GM11168 (cell line): ENCODE measurements around the gene CELF4.

Experiments used
- in situ Hi-C: fragments of 300-500 bp; cut with MboI; formaldehyde crosslinking; loops from one replicate; pipeline ENCODE4 v1.12.0; 2022; ENCODE audit warnings: low sequenced_read_pairs; ENCODE audit not compliant: unreplicated experiment

The CELF4 gene

GRCh38 chr18:37529863-37530262, 35.7 kb downstream of the CELF4 start:
- in situ Hi-C loops: no loop called here

- in situ Hi-C loops: no loop called here
These were observed 36.3 kb downstream of the CELF4 start for GRCh38 chr18:37529296-37529695.

DNA sequence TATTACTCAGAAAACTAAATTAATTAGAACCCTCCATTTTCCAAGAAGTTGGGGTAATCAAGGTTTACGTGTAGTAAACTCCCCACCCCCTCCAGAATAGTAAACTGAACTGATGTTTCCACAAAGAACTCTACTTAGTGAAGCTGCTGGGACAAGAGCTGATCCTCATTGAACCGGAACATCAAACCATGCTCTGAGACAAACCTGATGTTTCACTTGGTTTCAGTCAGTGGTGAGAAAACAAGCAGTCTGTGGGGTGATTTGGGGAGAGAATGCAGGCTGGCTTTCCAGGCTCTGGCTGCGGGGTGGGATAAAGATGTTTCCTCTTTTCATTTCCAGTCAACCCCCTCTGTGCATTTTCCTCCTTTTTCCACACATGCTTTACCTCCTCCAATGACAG, 38.2 kb downstream of the CELF4 start:
- in situ Hi-C loops: no loop called here

DNA sequence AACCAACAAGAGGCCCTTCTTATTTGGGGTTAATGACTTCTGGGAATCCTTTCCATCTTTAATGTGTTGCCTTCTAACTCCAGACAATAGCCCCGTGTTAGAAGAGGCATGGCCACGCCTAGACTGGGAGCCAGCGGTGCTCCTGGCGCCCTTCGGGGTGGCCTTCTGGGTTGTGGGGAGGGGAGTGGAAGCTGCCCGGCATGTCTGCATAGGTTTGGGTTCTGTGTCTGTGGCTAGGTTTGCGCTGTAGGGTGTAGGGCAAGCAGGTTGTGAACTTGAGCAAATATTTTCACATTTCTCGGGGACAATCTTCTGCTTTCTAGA, 40.4 kb downstream of the CELF4 start:
- in situ Hi-C loops: no loop called here

GRCh38 chr18:37524498-37525261, 40.9 kb downstream of the CELF4 start:
- in situ Hi-C loops: no loop called here

GRCh38 chr18:37524139-37524497, 41.5 kb downstream of the CELF4 start:
- in situ Hi-C loops: no loop called here

DNA sequence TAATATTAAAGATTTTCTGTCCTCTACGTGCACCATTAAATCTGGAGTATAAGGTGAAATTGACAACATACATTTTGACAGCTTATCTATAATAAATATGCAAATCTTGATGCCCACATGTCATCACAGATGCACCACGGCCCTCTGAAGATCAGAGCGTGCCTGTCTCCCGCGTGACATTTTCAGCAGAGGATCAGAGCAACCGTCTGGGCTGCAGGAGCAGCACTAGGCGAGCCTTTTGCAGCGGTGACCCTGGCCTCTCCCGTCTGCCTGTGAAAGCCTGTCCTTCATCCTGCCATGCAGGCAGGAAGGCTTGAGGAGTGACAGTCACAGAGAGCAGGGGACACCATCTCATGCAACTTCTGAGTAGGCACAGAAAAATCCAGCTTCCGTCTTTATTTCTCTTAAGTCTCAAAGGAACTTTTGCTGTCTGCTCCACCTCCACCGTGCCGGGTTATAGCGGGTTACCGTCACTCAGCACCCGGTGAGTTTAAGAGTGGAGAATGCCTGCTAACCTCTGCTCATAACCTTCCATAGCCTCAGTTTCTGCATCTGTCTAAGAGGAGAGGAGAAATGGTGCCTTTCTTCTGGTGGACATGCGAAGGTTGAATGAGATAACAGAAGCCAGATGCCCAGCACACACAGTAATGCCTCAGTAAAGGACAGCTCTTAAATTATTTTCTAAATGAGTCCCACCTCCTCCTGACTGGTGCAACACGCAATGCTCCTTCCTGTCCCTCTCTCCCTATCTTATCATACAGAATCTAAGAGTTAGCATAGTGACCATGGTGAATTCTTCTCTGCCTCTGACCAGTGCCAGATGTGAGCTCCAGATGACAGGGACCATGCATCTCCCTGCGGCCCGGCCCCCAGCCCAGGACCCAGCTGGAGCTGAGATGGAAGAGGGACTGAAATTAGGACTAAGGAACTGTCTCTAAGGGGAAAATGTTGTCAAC, 43.8 kb downstream of the CELF4 start:
- in situ Hi-C loops: no loop called here

- in situ Hi-C loops: no loop called here
These were observed 45.1 kb downstream of the CELF4 start for GRCh38 chr18:37520508-37520907.

DNA sequence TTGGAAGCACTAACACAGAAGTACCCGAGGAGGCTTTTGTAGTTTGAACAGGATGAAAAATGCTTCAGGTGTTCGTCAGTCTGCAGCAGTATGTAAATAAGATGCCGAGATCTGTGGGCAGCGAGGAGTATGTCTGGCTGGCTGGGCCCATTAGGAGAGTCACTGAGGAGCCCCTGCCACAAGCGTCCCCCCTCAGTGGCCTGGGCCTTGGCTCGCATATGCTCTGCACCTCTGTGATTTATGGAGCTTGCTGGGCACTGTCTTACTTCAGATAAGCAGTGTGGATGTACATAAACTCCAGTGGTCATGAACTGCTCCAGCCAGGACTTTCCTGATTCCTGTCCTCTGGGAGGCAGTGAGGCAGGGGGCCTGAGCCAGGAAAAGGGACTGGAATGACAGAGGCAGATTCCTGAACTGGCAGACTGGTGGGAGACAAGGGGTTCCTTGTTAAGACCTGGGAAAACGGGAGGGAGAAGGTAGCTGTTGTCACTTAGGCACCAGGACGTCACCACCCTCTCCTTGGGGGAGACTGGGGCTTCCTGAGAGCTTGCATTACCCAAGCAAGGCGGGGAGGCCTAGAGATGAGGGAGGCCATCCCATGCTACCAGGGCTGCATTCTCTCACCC, 46.0 kb downstream of the CELF4 start:
- in situ Hi-C loops: no loop called here

DNA sequence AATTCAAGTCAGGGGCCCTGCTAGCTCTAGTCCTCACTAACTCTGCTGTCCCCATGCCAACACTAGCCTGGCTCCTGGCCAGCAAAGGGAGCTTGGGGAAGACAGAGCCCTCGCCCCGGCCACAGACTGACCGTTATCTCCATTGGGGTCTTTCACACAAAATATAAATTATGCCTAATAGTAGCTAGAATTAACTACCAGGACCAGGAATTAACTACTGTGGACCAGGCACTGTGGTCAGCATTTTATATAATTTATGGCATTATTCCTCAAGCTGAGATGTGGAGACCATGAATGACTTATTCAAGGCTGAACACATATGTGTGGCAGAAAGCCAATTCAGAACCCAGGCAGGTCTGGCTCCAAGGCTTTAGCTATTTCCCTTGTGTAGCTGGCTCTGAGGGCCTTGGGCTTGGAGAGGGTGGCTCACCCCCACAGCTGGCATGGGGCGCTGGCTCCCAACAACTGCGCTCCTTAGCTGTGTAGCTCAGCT, 49.2 kb downstream of the CELF4 start:
- in situ Hi-C loops: no loop called here

DNA sequence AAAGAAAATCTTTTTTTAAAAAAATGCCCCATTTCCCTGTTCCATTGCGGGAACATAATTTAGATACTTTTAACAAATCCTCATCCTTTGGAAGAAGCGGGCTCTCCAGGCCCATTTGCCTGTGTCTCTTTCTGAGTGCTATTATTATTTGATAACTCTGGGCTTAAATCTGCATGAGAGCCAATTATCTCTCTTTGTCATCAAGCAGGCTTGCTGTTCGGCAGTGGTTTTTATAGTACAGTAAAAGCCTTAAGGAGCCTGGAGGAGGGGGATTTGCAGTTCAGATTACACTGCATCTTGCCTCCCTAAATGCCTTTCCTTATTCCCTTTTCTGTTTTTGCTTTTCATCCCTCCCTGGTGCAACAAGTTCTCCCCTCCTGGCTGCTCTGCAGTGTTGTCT, 50.6 kb downstream of the CELF4 start:
- in situ Hi-C loops: no loop called here

DNA sequence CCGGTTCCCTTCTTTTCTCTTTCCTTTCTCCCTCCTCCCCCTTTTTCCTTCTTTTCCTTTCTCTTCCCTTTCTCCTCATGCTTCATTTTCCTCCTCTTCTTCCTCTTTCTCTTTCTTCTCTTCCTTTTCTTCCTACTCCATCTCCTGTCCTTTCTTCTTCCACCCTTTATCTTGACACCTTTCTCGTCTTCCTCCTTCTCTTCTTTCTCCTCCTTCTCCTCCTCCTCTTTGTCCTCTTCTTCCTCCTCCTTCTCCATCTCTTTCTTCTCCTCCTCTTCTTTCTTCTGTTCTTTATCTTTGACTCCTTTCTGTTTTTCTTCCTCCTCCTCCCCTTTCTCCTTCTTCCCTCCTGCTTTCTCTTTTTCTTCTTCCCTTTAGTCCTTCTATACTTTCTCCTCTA, 53.2 kb downstream of the CELF4 start:
- in situ Hi-C loops: no loop called here

GRCh38 chr18:37511721-37512298, 53.8 kb downstream of the CELF4 start:
- in situ Hi-C loops: no loop called here

GRCh38 chr18:37509600-37509999, 56.0 kb downstream of the CELF4 start:
- in situ Hi-C loops: no loop called here

DNA sequence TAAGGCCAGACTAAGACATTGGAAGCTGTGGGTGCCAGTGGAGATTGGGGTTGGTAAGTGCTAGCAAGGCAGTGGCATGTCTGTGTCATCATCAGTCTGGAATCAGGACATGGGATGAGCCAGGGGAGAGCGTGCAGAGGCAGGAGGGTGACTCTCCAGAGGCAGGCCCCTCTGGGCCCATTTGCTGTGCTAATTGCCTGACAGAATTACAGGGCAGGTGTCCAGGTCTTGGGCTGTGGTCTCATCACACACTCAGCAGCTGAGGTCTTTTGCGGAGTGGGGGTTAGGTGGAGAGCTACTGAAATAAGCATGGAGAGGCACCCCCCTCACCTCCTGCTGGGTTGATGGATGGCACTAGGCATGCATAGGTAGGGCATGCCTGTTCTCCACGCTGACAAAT, 57.4 kb downstream of the CELF4 start:
- in situ Hi-C loops: no loop called here

DNA sequence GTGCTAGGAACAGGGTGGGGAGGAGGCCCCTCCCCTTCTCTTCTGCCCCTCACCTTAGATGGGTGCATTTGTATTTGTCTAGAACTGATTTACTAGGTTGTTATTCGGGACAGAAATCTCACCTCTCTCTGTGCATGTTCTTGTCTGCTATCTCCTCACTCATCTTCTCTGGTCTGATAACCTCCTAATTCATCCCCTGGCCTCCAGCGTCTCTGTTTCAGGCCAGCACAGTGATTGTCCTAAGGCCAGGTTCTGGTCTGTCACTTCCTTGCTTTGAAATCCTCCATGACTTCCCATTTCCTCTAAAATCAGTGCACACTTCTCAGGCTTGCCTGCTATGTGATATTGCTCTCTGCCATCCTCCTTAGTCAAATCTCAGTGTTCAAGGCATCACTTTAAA, 58.4 kb downstream of the CELF4 start:
- in situ Hi-C loops: no loop called here

GRCh38 chr18:37506001-37506400, 59.6 kb downstream of the CELF4 start:
- in situ Hi-C loops: no loop called here

DNA sequence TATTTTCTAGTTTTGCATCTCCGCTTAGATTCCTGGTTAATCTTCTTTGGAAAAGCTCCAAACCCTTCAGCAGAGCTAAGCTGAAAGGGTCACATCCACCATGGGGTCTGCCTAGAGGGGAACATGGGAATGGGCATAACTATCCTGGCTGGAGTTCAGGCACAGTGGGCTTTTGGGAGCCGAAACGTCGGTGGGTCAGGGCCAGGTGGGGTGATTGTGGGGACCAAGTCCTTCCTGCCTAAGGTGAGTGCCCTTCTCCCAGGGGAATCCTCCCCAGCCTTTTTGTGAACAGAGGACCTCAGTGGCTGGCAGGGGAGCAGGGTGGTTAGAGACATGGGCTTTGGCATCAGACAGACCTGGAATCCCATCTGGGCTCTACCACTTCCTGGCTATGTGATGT, 60.3 kb downstream of the CELF4 start:
- in situ Hi-C loops: no loop called here

DNA sequence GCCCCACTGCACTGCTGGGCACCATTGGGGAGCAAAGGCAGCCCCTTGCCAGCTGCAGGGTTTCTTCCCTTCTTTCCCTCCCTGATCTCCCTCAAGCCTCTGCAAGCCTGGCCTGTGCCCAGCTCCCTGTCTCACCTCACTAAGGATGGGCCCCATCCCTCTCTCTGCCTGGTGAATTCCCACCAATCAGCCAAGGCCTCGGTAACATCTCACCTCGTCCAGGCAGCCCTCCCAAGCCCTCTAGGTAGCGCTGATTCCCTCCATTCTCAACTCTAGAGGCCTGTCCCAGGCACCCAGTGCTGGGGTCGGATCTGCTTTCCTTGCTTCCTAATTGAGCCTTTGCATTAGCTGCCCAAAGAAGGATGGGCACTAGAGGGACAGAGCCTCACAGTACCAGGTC, 63.0 kb downstream of the CELF4 start:
- in situ Hi-C loops: no loop called here

- in situ Hi-C loops: no loop called here
These were observed 63.6 kb downstream of the CELF4 start for GRCh38 chr18:37502036-37502435.

- in situ Hi-C loops: no loop called here
These were observed 64.5 kb downstream of the CELF4 start for GRCh38 chr18:37501136-37501535.
